Measurements from ENCODE around the gene IGF1.

Gene IGF1

GRCh38 chr12:102406033-102406584, 74.3 kb downstream of the IGF1 start:
- no peak for DNase-seq (ENCODE audit: low spot score)
- no peak for TF ChIP-seq CTCF (IDR thresholded peaks at IDR 0.05; ENCODE audit: extremely low read depth, missing control alignments)

GRCh38 chr12:102401087-102401486, 79.3 kb downstream of the IGF1 start:
- TF ChIP-seq CTCF (IDR thresholded peaks at IDR 0.05; ENCODE audit: extremely low read depth, missing control alignments): no peak
- DNase-seq (ENCODE audit: low spot score): no peak

- TF ChIP-seq CTCF (IDR thresholded peaks at IDR 0.05; ENCODE audit: extremely low read depth, missing control alignments): no peak
- DNase-seq (ENCODE audit: low spot score): no peak
These were observed 80.7 kb downstream of the IGF1 start for GRCh38 chr12:102399653-102400052.

GRCh38 chr12:102396276-102396675, 84.1 kb downstream of the IGF1 start:
- DNase-seq (ENCODE audit: low spot score): no peak
- no peak for TF ChIP-seq CTCF (IDR thresholded peaks at IDR 0.05; ENCODE audit: extremely low read depth, missing control alignments)

- TF ChIP-seq CTCF (IDR thresholded peaks at IDR 0.05; ENCODE audit: extremely low read depth, missing control alignments): no peak
- no peak for DNase-seq (ENCODE audit: low spot score)
These were observed 86.2 kb downstream of the IGF1 start for GRCh38 chr12:102394200-102394599.

GRCh38 chr12:102390068-102390467, 90.3 kb downstream of the IGF1 start:
- DNase-seq (ENCODE audit: low spot score): no peak
- no peak for TF ChIP-seq CTCF (IDR thresholded peaks at IDR 0.05; ENCODE audit: extremely low read depth, missing control alignments)

GRCh38 chr12:102388469-102388868, 91.9 kb downstream of the IGF1 start:
- DNase-seq (ENCODE audit: low spot score): no peak
- no peak for TF ChIP-seq CTCF (IDR thresholded peaks at IDR 0.05; ENCODE audit: extremely low read depth, missing control alignments)

Measured in GM20000 (cell line).